Sigmoid colon (tissue), 7 donors: ENCODE data around the gene SLFNL1. TPM values are rescaled to one million over a fixed set of nuclear protein-coding genes. Genes with fewer than 3 reads are reported as not detected.

Experiments used
- DNase-seq: peaks from one replicate; pipeline ENCODE4 v3.0.0-alpha.2; 2019
- H3K27ac ChIP-seq, 4 donors: fragments of 200-600 bp; sonication (generic); one replicate each; pipeline ENCODE4 v1.5.1; 2016 to 2019; ENCODE audit warnings: mild to moderate bottlenecking in 1 of 4
- H3K27me3 ChIP-seq, 3 donors: fragments of 200-600 bp; sonication (generic); one replicate each; pipeline ENCODE4 v1.5.1; 2019; ENCODE audit warnings: mild to moderate bottlenecking in 1 of 3
- H3K36me3 ChIP-seq, 4 donors: fragments of 200-600 bp; sonication (generic); one replicate each; pipeline ENCODE4 v1.5.1; 2016 to 2019
- H3K4me1 ChIP-seq, 4 donors: fragments of 200-600 bp; sonication (generic); one replicate each; pipeline ENCODE4 v1.5.1; 2017 to 2019
- H3K4me3 ChIP-seq, 4 donors: fragments of 200-600 bp; sonication (generic); one replicate each; pipeline ENCODE4 v1.5.1; 2017 to 2019; ENCODE audit warnings: mild to moderate bottlenecking in 2 of 4, moderate library complexity in 1 of 4
- H3K9me3 ChIP-seq, 4 donors: fragments of 200-600 bp in 3 of 4; sonication (generic) in 3 of 4; one replicate each; pipeline versions ENCODE4 v1.5.1 to v1.6.1; 2013 to 2019
- CTCF ChIP-seq, 4 experiments: fragments of 450-650 bp in 3 of 4; fragments of 200-600 bp in 1 of 4; IDR thresholded peaks; one replicate each; pipeline ENCODE4 v1.5.1; 2016 to 2019; ENCODE audit warnings: antibody characterized with exemption in 4 of 4, mild to moderate bottlenecking in 3 of 4, moderate library complexity in 2 of 4
- EP300 ChIP-seq, 4 donors: sonication (generic); formaldehyde crosslinking; IDR thresholded peaks; one replicate each; pipeline ENCODE4 v1.6.1; 2017; ENCODE audit warnings: antibody characterized with exemption in 4 of 4
- POLR2A ChIP-seq, 2 donors: fragments of 450-650 bp; IDR thresholded peaks; one replicate each; pipeline ENCODE4 v1.6.1; 2016; ENCODE audit warnings: antibody characterized with exemption in 2 of 2, mild to moderate bottlenecking in 2 of 2, moderate library complexity in 2 of 2
- POLR2AphosphoS5 ChIP-seq, 4 donors: sonication (generic); formaldehyde crosslinking; IDR thresholded peaks; one replicate each; pipeline ENCODE4 v1.6.1; 2017; ENCODE audit warnings: antibody characterized with exemption in 4 of 4
- WGBS, 2 donors: extraction: QIAGEN DNeasy Blood & Tissue Kit; methylation state at CpG; one replicate each; pipeline ENCODE4 v1.1.7; 2013; 5-methylcytosine and 5-hydroxymethylcytosine counted together
- intact Hi-C: fragments of 100-400 bp; cut with DNase I; formaldehyde crosslinking; loops from one replicate; pipeline ENCODE4 v1.15.1; 2023
- polyA plus RNA-seq, 3 donors: library from polyadenylated mRNA; stranded (reverse); fragments of 200-250 nt; gene quantifications; one replicate each; pipeline ENCODE4 v1.2.3, GENCODE V29; 2013
- total RNA-seq, 4 donors: library from RNA; depleted of rRNA; stranded (reverse); fragments of >200 nt; gene quantifications; one replicate each; pipeline ENCODE4 v1.1.0, GENCODE V29; 2016
- donor health status: healthy with polysubstance abuse.
- donor health status: Bipolar disorder and iron deficiency.
- donor health status: healthy.

SLFNL1 gene
- total and polyA plus RNA-seq, 7 donors, result 0.28 to 0.99 (median 0.36) TPM; not detected in 2

- peaks cover 0 to 27% (median 24%) of the 10 kb centered on the region in 4 donors for H3K4me1 ChIP-seq
- peaks cover 14 to 98% (median 64%) of the 10 kb centered on the region in 4 donors for H3K36me3 ChIP-seq
- no peak for TF ChIP-seq CTCF (IDR thresholded peaks at IDR 0.05)
- TF ChIP-seq EP300 (IDR thresholded peaks at IDR 0.05), result no peak
- TF ChIP-seq POLR2AphosphoS5 (IDR thresholded peaks at IDR 0.05), result no peak
- no peak for TF ChIP-seq POLR2A (IDR thresholded peaks at IDR 0.05)
- DNase-seq, result no peak
- no peaks in the 10 kb centered on the region for H3K27me3 ChIP-seq
- intact Hi-C loops, result no loop called here
- no peak overlapping the region for H3K4me3 ChIP-seq
- 98% methylated on average over 4 of the region's 4 CpGs for WGBS, 2 donors
- H3K27ac ChIP-seq, result peak overlapping the region in 1 of 4 donors; percentile 13
- H3K9me3 ChIP-seq, result no peaks in the 10 kb centered on the region
Measured at GRCh38 chr1:40998668-40999067, 22.9 kb downstream of the SLFNL1 start.

- intact Hi-C loops, result no loop called here
- no peaks in the 10 kb centered on the region for H3K9me3 ChIP-seq
- WGBS, 2 donors, result 92% methylated on average over 8 of the region's 8 CpGs
- no peak for DNase-seq
- H3K4me1 ChIP-seq, result peaks cover 0 to 15% (median 11%) of the 10 kb centered on the region in 4 donors
- H3K36me3 ChIP-seq, result peaks cover 14 to 100% (median 64%) of the 10 kb centered on the region in 4 donors
- H3K4me3 ChIP-seq, result no peak overlapping the region
- H3K27me3 ChIP-seq, result no peaks in the 10 kb centered on the region
- H3K27ac ChIP-seq, result peak overlapping the region in 1 of 4 donors; percentile 28
- TF ChIP-seq CTCF (IDR thresholded peaks at IDR 0.05), result no peak
- TF ChIP-seq EP300 (IDR thresholded peaks at IDR 0.05), result no peak
- TF ChIP-seq POLR2A (IDR thresholded peaks at IDR 0.05), result no peak
- TF ChIP-seq POLR2AphosphoS5 (IDR thresholded peaks at IDR 0.05), result no peak
Measured at GRCh38 chr1:40997096-40997495, 24.4 kb downstream of the SLFNL1 start.

GRCh38 chr1:40989066-40989465 is 32.5 kb downstream of the SLFNL1 start:
- Histone ChIP-seq H3K27me3 (no peaks in the 10 kb centered on the region), H3K9me3 (no peaks in the 10 kb centered on the region), H3K4me3 (no peak overlapping the region), H3K4me1 (peaks cover 0 to 51% (median 43%) of the 10 kb centered on the region in 4 donors), H3K36me3 (peaks cover 4 to 89% (median 48%) of the 10 kb centered on the region in 4 donors), H3K27ac (peak overlapping the region in 2 of 4 donors; percentile 98)
- TF ChIP-seq POLR2A (IDR thresholded peaks at IDR 0.05), result no peak
- TF ChIP-seq POLR2AphosphoS5 (IDR thresholded peaks at IDR 0.05), result no peak
- TF ChIP-seq CTCF (IDR thresholded peaks at IDR 0.05), result no peak
- no peak for TF ChIP-seq EP300 (IDR thresholded peaks at IDR 0.05)
- 98% methylated on average over 5 of the region's 5 CpGs for WGBS, 2 donors
- DNase-seq, result no peak
- intact Hi-C loops, result loop anchor here (10.0 kb wide), 1 partner anchor 116 kb away; no protein-coding TSS in a partner anchor

GRCh38 chr1:40988280-40988679 is 33.2 kb downstream of the SLFNL1 start:
- Histone ChIP-seq H3K27ac (peak overlapping the region in 2 of 4 donors; percentile 98), H3K36me3 (peaks cover 4 to 81% (median 45%) of the 10 kb centered on the region in 4 donors), H3K4me1 (peaks cover 0 to 57% (median 48%) of the 10 kb centered on the region in 4 donors), H3K4me3 (no peak overlapping the region), H3K9me3 (no peaks in the 10 kb centered on the region), H3K27me3 (no peaks in the 10 kb centered on the region)
- TF ChIP-seq CTCF (IDR thresholded peaks at IDR 0.05), result no peak
- no peak for TF ChIP-seq EP300 (IDR thresholded peaks at IDR 0.05)
- TF ChIP-seq POLR2AphosphoS5 (IDR thresholded peaks at IDR 0.05), result no peak
- no peak for TF ChIP-seq POLR2A (IDR thresholded peaks at IDR 0.05)
- intact Hi-C loops, result loop anchor here (10.0 kb wide), 1 partner anchor 117 kb away; no protein-coding TSS in a partner anchor
- no peak for DNase-seq
- 67 to 86% methylated on average over 3 of the region's 3 CpGs for WGBS, 2 donors
